OCI-LY3 (cell line): ENCODE results near the gene IL6.

Source experiments
- EZH2phosphoT487 ChIP-seq: fragments of 200-600 bp; shearing (Covaris generic); IDR thresholded peaks from 2 replicates; pipeline ENCODE4 v1.6.1; 2018; ENCODE audit warnings: antibody characterized with exemption, mixed run types, low read depth
- TF ChIP-seq, protein P1 (sequence below): fragments of 200-600, 300-600 bp; sonication (generic); IDR thresholded peaks from 2 replicates; pipeline ENCODE4 v1.5.1; 2014; ENCODE audit warnings: antibody characterized with exemption, low read length, low read depth

DNA sequence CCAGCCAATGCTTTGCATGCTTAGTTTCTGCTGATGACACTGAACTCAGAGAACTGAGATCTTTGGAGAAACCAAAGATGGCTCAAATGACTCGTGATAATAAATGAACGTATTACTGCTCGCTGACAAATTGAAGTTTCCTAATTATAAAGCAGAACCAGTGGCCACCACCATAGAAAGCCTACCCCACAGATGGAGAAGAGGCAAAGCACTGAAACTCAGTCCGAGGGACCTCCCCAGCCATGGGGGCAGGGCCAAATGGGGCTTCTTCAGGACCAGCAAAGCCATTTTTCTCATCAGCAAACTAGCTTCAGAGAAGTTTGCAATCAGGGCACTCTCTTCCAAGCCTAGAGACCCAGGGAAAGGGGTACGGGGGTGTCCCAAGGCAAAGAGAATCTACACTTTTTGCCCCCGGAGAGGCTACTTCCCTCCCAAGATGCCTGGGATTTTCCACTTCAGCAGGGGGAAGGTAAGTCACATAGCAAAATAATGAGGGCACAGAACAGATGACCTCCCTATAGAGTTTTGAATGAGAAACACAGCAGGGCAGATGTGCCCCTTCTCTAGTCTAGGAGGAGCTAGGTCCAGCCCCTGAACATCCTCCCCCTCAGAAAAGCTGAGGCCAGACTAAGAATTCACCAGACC, 4.3 kb upstream of the IL6 start:
- TF ChIP-seq, protein P1, sequence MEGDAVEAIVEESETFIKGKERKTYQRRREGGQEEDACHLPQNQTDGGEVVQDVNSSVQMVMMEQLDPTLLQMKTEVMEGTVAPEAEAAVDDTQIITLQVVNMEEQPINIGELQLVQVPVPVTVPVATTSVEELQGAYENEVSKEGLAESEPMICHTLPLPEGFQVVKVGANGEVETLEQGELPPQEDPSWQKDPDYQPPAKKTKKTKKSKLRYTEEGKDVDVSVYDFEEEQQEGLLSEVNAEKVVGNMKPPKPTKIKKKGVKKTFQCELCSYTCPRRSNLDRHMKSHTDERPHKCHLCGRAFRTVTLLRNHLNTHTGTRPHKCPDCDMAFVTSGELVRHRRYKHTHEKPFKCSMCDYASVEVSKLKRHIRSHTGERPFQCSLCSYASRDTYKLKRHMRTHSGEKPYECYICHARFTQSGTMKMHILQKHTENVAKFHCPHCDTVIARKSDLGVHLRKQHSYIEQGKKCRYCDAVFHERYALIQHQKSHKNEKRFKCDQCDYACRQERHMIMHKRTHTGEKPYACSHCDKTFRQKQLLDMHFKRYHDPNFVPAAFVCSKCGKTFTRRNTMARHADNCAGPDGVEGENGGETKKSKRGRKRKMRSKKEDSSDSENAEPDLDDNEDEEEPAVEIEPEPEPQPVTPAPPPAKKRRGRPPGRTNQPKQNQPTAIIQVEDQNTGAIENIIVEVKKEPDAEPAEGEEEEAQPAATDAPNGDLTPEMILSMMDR: no peak
- TF ChIP-seq EZH2phosphoT487: no peak
